ENCODE measurements around the gene CHRNA5.
A peak's percentile ranks its signal among the peaks of the same experiment; 100 is the strongest.

CHRNA5 gene

GRCh38 chr15:78628227-78628626, 62.9 kb downstream of the CHRNA5 start:
- H3K27me3 ChIP-seq: peaks cover 0 to 8% (median 3%) of the 10 kb centered on the region in 11 experiments; a peak in 13 of 22 replicates
- no peak overlapping the region for H3K4me2 ChIP-seq
- no peaks in the 10 kb centered on the region; a peak in 1 of 22 replicates for H4K20me1 ChIP-seq
- TF ChIP-seq Cebpa-rat (IDR thresholded peaks at IDR 0.05): no peak
- peaks cover 5 to 11% (median 9%) of the 10 kb centered on the region in 11 experiments; a peak in 21 of 22 replicates for H3K9me3 ChIP-seq (replicated peaks in 1 of 11)
- H3K27ac ChIP-seq: no peak overlapping the region
- H3K4me1 ChIP-seq: peaks cover 0 to 6% (median 0%) of the 10 kb centered on the region in 10 experiments; a peak in 1 of 20 replicates
- H3K4me3 ChIP-seq: no peak overlapping the region
- H3K9ac ChIP-seq: no peak overlapping the region
- H3K36me3 ChIP-seq: 0 out of 22 replicates have a peak, but pooled peaks cover 0 to under 1% (median 0%) of the 10 kb centered on the region in 11 experiments

GRCh38 chr15:78629031-78629715, 63.9 kb downstream of the CHRNA5 start:
- H3K4me2 ChIP-seq: no peak overlapping the region
- no peak overlapping the region for H3K4me3 ChIP-seq
- no peak overlapping the region for H3K27ac ChIP-seq
- 0 out of 22 replicates have a peak, but pooled peaks of 1 of the 11 experiments have one; percentile 7 for TF ChIP-seq Cebpa-rat (IDR thresholded peaks at IDR 0.05)
- no peaks in the 10 kb centered on the region; a peak in 1 of 22 replicates for H4K20me1 ChIP-seq
- 0 out of 22 replicates have a peak, but pooled peaks cover 0 to 5% (median 0%) of the 10 kb centered on the region in 11 experiments for H3K36me3 ChIP-seq
- H3K9ac ChIP-seq: no peak overlapping the region
- no peaks in the 10 kb centered on the region for H3K27me3 ChIP-seq
- H3K4me1 ChIP-seq: peaks cover 0 to 6% (median 0%) of the 10 kb centered on the region in 10 experiments; a peak in 1 of 20 replicates
- H3K9me3 ChIP-seq (replicated peaks in 1 of 11): peaks cover 12 to 20% (median 17%) of the 10 kb centered on the region in 11 experiments; a peak in 21 of 22 replicates

- Histone ChIP-seq H3K4me2 (no peak overlapping the region), H3K9me3 (replicated peaks in 1 of 11) (peaks cover 12 to 24% (median 17%) of the 10 kb centered on the region in 11 experiments; a peak in 21 of 22 replicates), H3K27ac (no peak overlapping the region), H3K4me1 (peaks cover 0 to 6% (median 0%) of the 10 kb centered on the region in 10 experiments; a peak in 1 of 20 replicates), H3K4me3 (no peak overlapping the region), H4K20me1 (no peaks in the 10 kb centered on the region; a peak in 1 of 22 replicates), H3K9ac (no peak overlapping the region), H3K36me3 (0 out of 22 replicates have a peak, but pooled peaks cover 0 to 5% (median 0%) of the 10 kb centered on the region in 11 experiments), H3K27me3 (no peaks in the 10 kb centered on the region)
- TF ChIP-seq Cebpa-rat (IDR thresholded peaks at IDR 0.05): no peak
Measured at GRCh38 chr15:78629716-78630065, 64.4 kb downstream of the CHRNA5 start.

GRCh38 chr15:78630886-78631633, 65.7 kb downstream of the CHRNA5 start:
- 0 out of 22 replicates have a peak, but pooled peaks cover 0 to 5% (median 0%) of the 10 kb centered on the region in 11 experiments for H3K36me3 ChIP-seq
- no peaks in the 10 kb centered on the region for H4K20me1 ChIP-seq
- no peaks in the 10 kb centered on the region for H3K27me3 ChIP-seq
- TF ChIP-seq Cebpa-rat (IDR thresholded peaks at IDR 0.05): no peak
- peaks cover 12 to 24% (median 17%) of the 10 kb centered on the region in 11 experiments; a peak in 21 of 22 replicates for H3K9me3 ChIP-seq (replicated peaks in 1 of 11)
- H3K9ac ChIP-seq: no peak overlapping the region
- H3K4me3 ChIP-seq: no peak overlapping the region
- no peak overlapping the region for H3K4me2 ChIP-seq
- H3K4me1 ChIP-seq: peaks cover 0 to 6% (median 0%) of the 10 kb centered on the region in 10 experiments; a peak in 1 of 20 replicates
- H3K27ac ChIP-seq: no peak overlapping the region

GRCh38 chr15:78633348-78633747, 68.0 kb downstream of the CHRNA5 start:
- H3K4me2 ChIP-seq: no peak overlapping the region
- no peak overlapping the region for H3K27ac ChIP-seq
- 0 out of 22 replicates have a peak, but pooled peaks cover 0 to 5% (median 0%) of the 10 kb centered on the region in 11 experiments for H3K36me3 ChIP-seq
- no peaks in the 10 kb centered on the region for H3K27me3 ChIP-seq
- H3K9ac ChIP-seq: no peak overlapping the region
- H4K20me1 ChIP-seq: peaks cover 0 to 5% (median 0%) of the 10 kb centered on the region in 11 experiments; a peak in 2 of 22 replicates
- no peak for TF ChIP-seq Cebpa-rat (IDR thresholded peaks at IDR 0.05)
- peaks cover 0 to 6% (median 0%) of the 10 kb centered on the region in 10 experiments; a peak in 1 of 20 replicates for H3K4me1 ChIP-seq
- peaks cover 12 to 24% (median 17%) of the 10 kb centered on the region in 11 experiments; a peak in 21 of 22 replicates for H3K9me3 ChIP-seq (replicated peaks in 1 of 11)
- H3K4me3 ChIP-seq: no peak overlapping the region

GRCh38 chr15:78634210-78635145, 69.2 kb downstream of the CHRNA5 start:
- Histone ChIP-seq H3K4me1 (no peaks in the 10 kb centered on the region; a peak in 1 of 20 replicates), H3K27ac (no peak overlapping the region), H3K4me3 (no peak overlapping the region), H4K20me1 (peaks cover 0 to 9% (median 0%) of the 10 kb centered on the region in 11 experiments; a peak in 2 of 22 replicates), H3K9me3 (replicated peaks in 1 of 11) (peaks cover 12 to 24% (median 17%) of the 10 kb centered on the region in 11 experiments; a peak in 21 of 22 replicates), H3K4me2 (no peak overlapping the region), H3K27me3 (no peaks in the 10 kb centered on the region), H3K36me3 (0 out of 22 replicates have a peak, but pooled peaks cover 0 to 5% (median 0%) of the 10 kb centered on the region in 11 experiments), H3K9ac (no peak overlapping the region)
- TF ChIP-seq Cebpa-rat (IDR thresholded peaks at IDR 0.05): no peak

- H3K4me2 ChIP-seq: no peak overlapping the region
- H3K36me3 ChIP-seq: 0 out of 22 replicates have a peak, but pooled peaks cover 0 to 5% (median 0%) of the 10 kb centered on the region in 11 experiments
- H3K4me1 ChIP-seq: peaks cover 1 to 5% (median 4%) of the 10 kb centered on the region in 10 experiments; a peak in 19 of 20 replicates
- H3K4me3 ChIP-seq: no peak overlapping the region
- no peak for TF ChIP-seq Cebpa-rat (IDR thresholded peaks at IDR 0.05)
- H3K9me3 ChIP-seq (replicated peaks in 1 of 11): peaks cover 12 to 24% (median 17%) of the 10 kb centered on the region in 11 experiments; a peak in 21 of 22 replicates
- no peak overlapping the region for H3K27ac ChIP-seq
- H4K20me1 ChIP-seq: peaks cover 0 to 9% (median 0%) of the 10 kb centered on the region in 11 experiments; a peak in 2 of 22 replicates
- H3K27me3 ChIP-seq: peaks cover 0 to 3% (median 0%) of the 10 kb centered on the region in 11 experiments; a peak in 2 of 22 replicates
- no peak overlapping the region for H3K9ac ChIP-seq
Measured at GRCh38 chr15:78635346-78635745, 70.0 kb downstream of the CHRNA5 start.

Measured in BLaER1 treated with 17β-estradiol and CSF1 and Interleukin-3, amounts not matched to agents 10 nM and 100 nM (cell line).